HG03354 (cell line): Measurements from ENCODE around the gene CHST12.

ENCODE experiments used
- ATAC-seq: cut with Tn5 transposase; IDR thresholded peaks from one replicate; pipeline ENCODE4 v1.9.1; 2021; ENCODE audit warnings: mild to moderate bottlenecking; ENCODE audit not compliant: unreplicated experiment, poor library complexity, severe bottlenecking

The CHST12 gene

DNA sequence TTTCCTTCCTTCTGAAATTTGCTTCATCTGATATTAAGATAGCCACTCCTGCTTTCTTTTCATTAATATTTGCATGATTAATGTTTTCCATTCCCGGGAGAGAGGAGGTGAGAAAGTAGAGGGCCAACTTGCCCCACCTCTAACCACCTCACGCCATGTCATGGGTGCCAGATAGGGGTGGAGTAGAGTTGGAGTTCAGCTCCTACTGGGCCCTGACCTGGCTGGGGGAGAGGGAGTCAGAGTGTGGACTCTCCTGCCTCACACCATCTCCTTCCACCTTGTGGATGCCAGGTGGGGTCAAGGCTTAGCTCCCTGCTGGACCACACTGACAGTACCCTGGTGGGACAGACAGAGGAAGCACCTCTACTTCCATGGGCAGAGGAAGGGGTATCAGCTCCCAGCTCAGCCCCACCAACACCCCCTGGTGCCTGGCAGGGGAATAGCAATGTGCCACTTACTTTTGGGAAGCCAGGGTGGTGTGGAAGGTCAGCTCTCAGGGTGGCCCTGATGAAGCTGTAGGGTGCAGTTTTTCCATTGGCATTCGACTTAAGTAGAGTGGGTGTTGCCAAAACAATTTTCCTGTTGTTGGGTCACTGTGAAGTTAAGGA, 28.0 kb downstream of the CHST12 start:
- ATAC-seq = no peak

DNA sequence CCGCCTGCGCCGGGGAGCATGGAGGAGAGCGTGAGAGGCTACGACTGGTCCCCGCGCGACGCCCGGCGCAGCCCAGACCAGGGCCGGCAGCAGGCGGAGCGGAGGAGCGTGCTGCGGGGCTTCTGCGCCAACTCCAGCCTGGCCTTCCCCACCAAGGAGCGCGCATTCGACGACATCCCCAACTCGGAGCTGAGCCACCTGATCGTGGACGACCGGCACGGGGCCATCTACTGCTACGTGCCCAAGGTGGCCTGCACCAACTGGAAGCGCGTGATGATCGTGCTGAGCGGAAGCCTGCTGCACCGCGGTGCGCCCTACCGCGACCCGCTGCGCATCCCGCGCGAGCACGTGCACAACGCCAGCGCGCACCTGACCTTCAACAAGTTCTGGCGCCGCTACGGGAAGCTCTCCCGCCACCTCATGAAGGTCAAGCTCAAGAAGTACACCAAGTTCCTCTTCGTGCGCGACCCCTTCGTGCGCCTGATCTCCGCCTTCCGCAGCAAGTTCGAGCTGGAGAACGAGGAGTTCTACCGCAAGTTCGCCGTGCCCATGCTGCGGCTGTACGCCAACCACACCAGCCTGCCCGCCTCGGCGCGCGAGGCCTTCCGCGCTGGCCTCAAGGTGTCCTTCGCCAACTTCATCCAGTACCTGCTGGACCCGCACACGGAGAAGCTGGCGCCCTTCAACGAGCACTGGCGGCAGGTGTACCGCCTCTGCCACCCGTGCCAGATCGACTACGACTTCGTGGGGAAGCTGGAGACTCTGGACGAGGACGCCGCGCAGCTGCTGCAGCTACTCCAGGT, 29.7 kb downstream of the CHST12 start:
- ATAC-seq = no peak

DNA sequence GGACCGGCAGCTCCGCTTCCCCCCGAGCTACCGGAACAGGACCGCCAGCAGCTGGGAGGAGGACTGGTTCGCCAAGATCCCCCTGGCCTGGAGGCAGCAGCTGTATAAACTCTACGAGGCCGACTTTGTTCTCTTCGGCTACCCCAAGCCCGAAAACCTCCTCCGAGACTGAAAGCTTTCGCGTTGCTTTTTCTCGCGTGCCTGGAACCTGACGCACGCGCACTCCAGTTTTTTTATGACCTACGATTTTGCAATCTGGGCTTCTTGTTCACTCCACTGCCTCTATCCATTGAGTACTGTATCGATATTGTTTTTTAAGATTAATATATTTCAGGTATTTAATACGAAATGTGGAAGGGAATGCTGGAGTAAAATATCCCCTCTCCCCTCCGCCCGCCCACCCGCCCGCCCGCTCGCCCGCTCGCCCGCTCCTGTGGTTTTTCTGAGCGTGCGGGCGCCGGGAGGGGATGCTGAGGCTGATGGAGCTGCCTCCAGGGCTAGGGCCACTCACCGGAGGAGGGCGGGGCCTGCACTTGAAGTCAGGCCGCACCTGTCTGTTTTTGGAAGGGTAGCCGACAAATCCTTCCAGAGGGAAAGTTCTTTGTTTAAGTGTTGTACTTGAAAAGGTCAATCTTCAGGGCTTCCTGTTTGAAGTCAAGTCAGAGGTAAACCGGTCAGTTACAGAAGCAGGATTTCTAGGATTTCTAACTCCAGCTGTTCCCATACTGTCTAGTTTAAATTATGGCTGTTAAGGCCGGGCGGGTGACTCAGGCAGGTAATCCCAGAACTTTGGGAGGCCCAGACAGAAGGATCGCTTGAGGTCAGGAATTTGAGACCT, 30.5 kb downstream of the CHST12 start:
- ATAC-seq = no peak

DNA sequence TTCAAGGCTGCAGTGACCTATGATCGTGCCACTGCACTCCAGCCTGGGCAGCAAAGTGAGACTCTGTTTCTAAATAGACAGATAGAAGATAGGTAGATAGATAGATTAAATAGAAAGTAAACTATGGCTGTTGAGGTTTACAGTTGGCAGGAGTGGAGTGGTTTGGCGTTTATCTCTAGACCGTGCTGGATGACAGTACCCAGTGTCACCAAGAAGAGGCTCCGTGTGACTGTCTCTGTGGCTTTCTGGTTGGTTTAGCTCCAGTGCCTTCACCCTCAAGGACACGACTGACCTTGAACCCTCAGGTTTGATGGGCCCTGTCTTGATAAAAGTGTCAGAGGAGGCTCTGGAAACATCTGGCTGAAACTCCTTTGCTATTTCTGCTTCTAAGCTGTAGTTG, 31.7 kb downstream of the CHST12 start:
- no peak for ATAC-seq

DNA sequence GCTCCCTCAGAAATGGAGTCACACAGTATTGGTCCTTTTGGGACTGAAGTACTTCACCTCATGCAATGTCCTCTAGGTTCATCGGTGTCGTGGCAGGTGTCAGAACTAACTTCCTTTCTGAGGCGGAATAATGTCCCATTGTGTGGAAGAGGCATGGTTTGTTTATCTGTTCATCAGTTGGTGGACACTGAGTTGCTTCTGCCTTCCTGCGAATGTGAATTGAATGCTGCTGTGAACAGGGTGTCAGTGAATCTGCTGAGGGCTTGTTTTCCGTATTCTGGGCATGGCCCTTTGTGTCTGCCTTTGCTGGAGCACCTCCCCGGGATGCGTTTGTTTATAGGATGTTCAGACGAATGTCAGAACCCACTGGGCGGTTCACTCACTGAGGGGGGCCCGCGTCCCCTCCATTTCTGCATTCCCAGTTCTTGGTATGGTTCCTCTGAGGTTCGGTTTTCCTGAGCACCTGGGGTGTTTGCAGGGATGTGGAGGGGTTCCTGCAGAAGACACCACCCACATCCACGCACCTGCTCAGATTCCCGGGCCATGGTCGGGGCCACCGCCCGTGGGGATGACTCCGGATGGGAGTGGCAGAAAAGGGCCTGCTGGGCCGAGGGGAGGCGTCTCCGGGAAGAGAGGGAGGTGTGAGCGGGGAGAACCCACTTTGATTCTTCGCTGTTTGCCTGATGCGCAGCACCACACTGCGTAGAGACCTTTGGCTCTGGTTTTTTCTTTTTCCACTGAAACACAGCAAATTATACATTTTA, 33.1 kb downstream of the CHST12 start:
- no peak for ATAC-seq

DNA sequence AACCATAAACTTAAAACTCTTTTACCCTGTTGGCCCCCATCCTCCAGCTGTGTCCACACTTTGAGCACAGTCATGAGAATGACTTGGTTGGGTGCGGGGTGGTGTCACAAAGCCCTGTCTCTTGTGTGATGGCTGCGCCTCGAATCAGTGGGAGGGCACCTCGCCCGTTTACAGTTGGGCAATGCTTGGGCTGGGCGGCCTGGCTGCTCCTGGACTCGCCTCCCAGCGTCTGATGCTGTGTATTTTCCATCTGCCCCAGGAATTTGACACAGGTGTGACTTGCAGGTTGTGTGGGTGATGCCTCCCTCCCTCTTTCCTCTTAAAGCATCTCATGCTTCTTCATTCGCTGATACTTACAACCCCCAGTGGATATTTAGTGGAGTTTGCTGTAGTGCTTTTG, 33.7 kb downstream of the CHST12 start:
- ATAC-seq = no peak

DNA sequence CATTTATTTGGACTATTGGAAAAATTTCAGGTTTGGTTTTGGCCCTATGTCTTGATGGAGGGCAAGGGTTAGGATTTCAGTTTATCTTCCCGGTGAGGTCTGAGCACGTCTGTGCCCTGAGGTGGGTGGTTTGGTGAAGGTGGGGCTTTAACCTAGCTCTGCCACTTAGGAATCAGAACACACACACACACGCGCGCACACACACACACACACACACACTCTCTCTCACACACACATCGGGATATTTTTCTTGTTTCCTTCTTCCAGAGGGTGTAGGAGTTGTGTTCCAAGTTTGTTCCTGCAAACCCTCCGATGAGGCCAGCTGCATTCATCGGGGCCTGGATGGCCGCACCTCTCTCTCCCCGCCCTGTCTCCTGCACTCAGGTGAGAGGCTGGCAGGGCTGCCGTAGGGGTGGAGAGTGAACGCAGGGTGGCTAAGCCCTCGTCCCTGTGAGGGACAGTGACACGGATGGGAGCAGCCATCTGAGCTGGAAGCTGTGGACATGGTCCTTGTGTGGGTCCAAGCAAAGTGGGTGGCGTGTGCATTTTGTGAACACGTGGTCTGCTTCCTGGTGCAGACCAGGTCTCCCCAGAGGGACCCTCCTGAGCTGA, 34.2 kb downstream of the CHST12 start:
- no peak for ATAC-seq

DNA sequence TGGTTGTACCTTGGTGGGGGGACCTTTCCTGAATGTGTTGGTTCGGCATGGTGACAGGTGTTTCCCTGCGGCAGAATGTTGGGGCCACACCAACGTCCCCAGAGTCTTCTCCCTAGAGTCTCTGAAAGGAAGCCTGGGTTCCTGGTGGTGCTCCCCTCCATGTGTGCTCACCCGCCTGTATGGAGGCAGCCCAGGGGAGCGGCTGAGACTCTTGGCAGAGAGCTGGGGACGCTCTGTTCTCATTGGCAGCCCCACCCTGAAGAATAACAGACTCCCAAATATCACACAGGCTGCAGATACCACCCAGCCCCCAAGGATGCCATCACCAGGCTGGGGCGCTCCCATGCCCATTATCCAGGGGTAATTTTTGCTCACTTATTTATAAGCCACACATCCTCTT, 34.8 kb downstream of the CHST12 start:
- no peak for ATAC-seq

DNA sequence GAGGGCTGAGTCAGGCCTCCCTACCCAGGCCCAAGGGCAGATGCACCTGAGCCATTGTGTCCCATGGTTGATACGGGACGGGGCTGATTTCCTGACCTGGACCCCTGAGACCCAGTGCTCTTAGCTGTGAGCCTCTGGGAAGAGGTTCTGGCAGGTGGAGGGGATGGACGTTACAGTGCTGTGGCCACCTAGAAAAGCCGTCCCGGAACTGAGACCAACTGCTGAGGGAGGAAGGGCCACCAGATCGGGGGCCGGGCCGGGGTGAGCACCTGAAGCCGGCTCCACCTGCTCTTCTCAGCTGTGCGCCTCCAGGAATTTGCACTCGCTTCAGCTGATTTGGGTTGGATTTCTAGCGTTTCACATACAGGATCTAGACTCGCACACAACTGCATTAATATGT, 35.4 kb downstream of the CHST12 start:
- no peak for ATAC-seq

DNA sequence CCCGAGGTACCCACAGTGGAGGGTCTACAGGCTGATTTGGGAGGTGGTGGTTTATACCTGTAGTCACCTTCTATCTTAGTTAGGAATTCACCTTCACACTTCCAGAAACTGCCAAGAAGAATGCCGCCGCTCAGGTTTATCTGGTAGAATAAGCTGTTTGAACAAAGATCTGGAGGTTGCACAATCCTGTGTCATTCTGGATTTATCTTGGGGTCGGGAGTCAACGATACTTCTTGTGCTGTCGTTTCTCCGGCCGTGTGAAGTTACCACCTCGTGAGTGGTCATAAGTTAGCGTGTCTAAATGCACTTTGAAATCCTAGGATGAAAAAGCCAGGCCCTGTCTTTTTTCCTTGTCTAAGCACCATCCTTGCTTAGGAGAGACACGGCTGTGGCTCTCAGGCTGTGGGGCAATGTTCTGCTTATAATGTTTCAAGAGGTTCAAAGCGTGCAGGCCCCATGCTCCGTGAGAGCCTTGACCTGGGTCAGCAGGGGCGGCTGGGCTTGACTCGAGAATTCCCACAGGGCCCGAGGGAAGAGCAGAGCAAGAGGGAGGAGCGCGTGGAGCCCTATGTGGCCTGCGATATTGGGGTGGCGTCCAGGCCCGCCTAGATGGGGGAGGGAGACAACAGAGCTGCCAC, 37.3 kb downstream of the CHST12 start:
- no peak for ATAC-seq

DNA sequence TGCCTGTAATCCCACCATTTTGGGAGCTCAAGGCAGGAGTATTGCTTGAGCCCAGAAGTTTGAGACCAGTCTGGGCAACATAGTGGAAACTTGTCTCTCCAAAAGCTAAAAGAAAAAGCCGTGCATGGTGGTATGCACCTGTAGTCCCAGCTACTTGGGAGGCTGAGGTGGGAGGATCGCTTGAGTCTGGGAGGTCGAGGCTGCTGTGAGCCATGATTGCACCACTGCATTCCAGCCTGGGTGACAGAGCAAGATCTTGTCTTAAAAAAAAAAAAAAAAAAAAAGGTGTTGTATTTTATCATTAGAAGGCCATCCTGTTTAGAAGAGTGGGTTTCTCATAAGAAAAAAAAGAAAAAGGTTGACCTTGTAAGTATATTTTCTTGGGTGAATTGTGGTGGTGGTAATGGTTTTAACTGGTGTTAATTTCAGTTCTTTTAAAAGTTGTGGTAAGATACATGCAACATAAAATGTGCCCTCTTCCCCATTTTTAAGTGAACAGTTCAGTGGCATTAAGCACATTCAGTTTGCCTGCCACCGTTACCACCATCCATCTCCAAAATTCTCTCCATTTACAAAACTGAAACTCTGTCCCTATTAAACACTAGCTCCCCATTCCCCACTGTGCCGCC, 38.1 kb downstream of the CHST12 start:
- ATAC-seq = no peak

DNA sequence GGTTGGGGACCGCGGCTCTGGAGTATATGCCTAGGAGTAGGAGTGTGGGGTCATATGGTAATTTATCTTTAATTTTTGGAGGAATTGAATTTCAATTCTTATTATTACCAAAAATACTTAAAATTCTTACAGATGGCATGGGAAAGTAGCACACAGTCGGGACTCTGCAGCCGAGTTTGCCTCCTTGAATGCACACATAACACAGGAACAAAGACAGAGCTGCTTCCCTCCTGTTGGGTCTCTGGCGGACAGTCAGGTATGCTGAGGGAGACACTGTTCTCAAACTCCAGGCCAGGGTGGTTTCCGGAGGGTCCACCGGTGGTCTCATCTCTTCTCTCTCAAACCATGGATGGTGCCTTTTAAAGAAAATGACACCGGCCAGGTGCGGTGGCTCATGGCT, 40.1 kb downstream of the CHST12 start:
- no peak for ATAC-seq

DNA sequence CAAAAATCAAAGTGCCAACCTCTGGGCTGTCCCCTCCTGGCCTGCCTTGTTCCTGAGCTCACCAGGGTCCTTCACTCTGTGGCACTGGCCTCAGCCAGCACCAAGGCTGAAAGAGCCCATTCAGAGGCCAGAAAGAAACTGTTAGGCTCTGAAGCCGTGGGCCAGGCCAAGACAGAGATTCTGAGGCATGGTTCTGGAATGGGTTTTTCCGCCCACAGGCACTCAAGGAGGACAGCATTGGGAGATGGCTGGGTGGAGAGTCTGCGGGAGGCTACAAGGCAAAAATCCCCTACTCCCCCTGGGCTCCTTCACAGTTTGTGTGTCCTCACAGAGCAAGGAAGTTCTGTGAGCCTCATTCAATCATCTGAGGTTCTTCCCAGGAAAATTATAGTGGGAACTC, 41.1 kb downstream of the CHST12 start:
- ATAC-seq = no peak

DNA sequence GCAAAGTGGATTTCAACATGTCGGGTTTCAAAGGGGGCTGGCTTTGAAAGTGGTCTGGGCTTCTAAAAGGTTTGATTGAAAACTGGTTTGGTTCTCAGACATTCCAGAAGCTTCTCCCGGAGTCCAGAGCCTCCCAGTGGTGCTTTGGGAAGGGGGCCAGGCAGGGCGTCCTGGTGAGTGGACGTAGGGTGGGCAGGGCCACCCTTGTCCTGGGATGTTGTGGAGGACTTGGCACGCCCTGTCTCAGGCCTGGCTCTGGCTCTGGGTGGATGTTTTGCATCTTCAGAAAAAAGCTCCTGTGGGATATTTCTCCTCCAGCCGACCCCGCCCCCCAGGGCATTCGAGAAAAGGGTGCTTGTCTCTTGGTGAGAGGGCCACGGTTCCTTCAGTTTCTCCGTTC, 41.6 kb downstream of the CHST12 start:
- no peak for ATAC-seq

DNA sequence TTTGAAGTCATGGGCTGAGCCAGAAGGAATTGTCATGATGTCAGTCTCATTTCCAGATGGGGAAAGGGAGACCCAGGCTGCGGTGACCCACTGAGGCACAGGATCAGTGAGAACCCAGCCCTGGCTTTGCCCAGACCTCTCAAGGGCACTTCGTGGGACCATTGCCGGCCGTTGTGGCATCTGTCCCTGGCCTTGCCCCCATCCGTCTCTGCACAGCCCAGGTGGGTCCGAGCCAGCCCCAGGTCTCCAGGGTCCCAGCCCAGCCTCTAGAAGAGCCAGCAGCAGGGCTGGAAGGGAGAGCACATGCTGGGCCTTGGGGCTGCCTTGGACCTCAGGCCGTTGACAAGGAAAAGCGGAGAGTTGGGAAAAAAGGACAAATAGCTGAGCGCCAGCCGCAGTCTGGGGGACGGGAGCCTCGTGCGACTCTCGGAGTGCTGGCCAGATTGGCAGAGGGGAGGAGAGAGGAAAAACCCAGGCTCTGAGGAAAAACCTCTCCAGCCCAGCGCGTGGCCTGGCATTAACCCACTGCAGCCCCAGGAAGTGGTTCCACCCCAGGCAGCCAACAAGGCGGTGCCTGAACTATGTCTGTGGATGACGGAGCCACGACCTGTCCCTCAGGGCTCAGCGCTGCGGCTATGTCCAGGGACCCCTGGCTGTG, 42.6 kb downstream of the CHST12 start:
- no peak for ATAC-seq

DNA sequence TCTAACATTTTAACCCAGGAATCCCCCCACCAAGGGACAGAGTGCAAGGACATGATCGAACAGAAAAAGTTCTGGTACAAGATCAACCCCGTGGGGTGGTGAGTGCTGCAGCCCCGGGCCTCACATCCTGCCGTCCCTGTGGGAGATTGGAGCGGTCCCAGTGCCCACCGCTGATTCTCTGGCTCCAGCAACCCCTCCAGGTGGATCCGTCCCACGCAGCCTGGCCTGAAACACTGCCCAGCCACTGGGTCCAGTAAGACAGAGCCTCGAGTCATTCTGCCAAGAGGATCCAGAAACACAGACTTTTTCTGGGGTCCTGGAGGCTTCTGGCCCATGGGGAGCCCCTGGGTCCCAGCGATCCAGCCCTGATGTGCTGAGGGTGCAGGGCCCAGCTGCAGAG, 43.3 kb downstream of the CHST12 start:
- ATAC-seq = no peak

DNA sequence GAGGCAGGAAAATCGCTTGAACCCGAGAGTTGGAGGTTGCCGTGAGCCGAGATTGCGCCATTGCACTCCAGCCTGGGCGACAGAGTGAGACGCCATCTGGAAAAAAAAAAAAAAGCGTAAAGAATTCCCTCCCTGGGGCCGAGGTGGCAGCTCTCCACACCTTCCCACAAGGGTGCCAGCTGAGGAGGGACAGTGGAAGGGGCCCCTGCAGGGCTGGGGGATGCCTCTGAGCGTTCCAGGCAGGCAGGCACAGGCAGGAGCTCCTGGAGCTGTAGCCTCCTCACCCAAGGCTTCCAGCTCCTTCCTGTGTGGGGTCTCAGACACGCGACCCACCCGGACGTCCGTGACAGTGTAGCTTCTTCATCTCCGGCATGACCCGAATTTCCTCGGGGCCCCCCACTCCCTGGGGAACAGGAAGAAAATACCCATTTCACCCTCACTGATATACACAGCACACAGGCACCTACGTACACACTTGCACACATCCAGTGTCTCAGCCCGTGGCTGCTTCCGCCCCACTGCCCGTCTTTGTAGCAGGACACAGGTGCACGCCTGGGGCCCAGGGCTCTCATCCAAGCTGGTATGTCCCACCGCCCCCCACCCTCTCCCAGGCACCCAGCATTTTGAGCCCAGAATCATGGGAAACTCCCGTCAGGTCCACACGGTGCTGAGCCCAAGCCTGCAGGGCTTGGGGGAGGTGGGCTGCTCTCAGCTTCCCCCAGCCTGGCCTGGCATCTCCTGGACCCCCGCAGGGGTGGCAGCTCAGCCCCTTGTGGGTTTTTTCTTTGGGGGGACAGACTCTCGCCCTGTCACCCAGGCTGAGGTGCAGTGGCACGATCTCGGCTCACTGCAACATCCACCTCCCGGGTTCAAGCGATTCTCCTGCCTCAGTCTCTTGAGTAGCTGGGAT, 47.0 kb downstream of the CHST12 start:
- no peak for ATAC-seq
